DND-41 (cell line): ENCODE results near the gene PSEN1.

ENCODE experiments used
- CTCF ChIP-seq: IDR thresholded peaks from 2 replicates; pipeline ENCODE4 v1.5.1; 2012; ENCODE audit warnings: borderline replicate concordance, low read length, moderate library complexity, mild to moderate bottlenecking; ENCODE audit not compliant: poor library complexity, severe bottlenecking; ENCODE audit errors: extremely low read depth
- EZH2 ChIP-seq: IDR thresholded peaks from 3 replicates; pipeline ENCODE4 v1.6.1; 2012; ENCODE audit warnings: borderline replicate concordance, low read depth, mild to moderate bottlenecking, moderate library complexity, low read length, inconsistent platforms; ENCODE audit not compliant: severe bottlenecking

GRCh38 chr14:73269729-73270531 is 133.6 kb downstream of the PSEN1 start:
- no peak for TF ChIP-seq CTCF
- TF ChIP-seq EZH2, result no peak
